H1 (cell line): ENCODE results near the gene BSX. TPM values are rescaled to one million over a fixed set of nuclear protein-coding genes. Genes with fewer than 3 reads are reported as not detected.
A peak's percentile ranks its signal among the peaks of the same experiment; 100 is the strongest.

Source experiments
- CTCF ChIA-PET: fragments of 300-600 bp; sonication (Branson Sonifier 250); formaldehyde crosslinking; loops from one replicate; lab custom pipeline; 2021; ENCODE audit not compliant: partially characterized antibody; lab: Charles Lee
- POLR2A ChIA-PET: fragments of 300-600 bp; sonication (Branson Sonifier 250); formaldehyde crosslinking; loops from one replicate; lab custom pipeline; 2021; ENCODE audit warnings: inconsistent platforms; ENCODE audit not compliant: partially characterized antibody; lab: Charles Lee
- DNase-seq, 2 experiments: peaks; one replicate each; pipeline versions ENCODE4 v3.0.0 to v3.0.0-alpha.2; 2010 to 2022; ENCODE audit warnings: low spot score in 2 of 2, low read depth in 1 of 2, mixed read lengths in 1 of 2
- FAIRE-seq: peaks from 2 replicates; lab custom pipeline; 2011; peaks lifted over from hg19 to GRCh38; lab: Jason Lieb, UNC
- H2AFZ ChIP-seq: 2 replicates; pipeline ENCODE4 v1.8.1; 2012; ENCODE audit warnings: low read length, inconsistent platforms
- H2AK5ac ChIP-seq: 2 replicates; pipeline ENCODE4 v1.6.1; 2013; ENCODE audit warnings: low read depth, low read length
- H2BK120ac ChIP-seq: replicated peaks from 2 replicates; pipeline ENCODE3; 2013; ENCODE audit warnings: low read depth, low read length, inconsistent platforms
- H2BK12ac ChIP-seq: 2 replicates; pipeline ENCODE4 v1.6.1; 2013; ENCODE audit warnings: low read depth, low read length
- H2BK15ac ChIP-seq: 2 replicates; pipeline ENCODE4 v1.6.1; 2013; ENCODE audit warnings: low read length
- H2BK20ac ChIP-seq: 2 replicates; pipeline ENCODE4 v1.6.1; 2013; ENCODE audit warnings: low read length
- H2BK5ac ChIP-seq: 2 replicates; pipeline ENCODE4 v1.6.1; 2013; ENCODE audit warnings: low read depth, low read length
- H3K14ac ChIP-seq: 2 replicates; pipeline ENCODE4 v1.6.1; 2013; ENCODE audit warnings: inconsistent platforms; ENCODE audit not compliant: insufficient read length
- H3K18ac ChIP-seq: 2 replicates; pipeline ENCODE4 v1.6.1; 2013; ENCODE audit warnings: low read length; ENCODE audit errors: extremely low read depth
- H3K23ac ChIP-seq: 2 replicates; pipeline ENCODE4 v1.6.1; 2013; ENCODE audit warnings: inconsistent platforms; ENCODE audit not compliant: insufficient read length
- H3K23me2 ChIP-seq: 2 replicates; pipeline ENCODE4 v1.6.1; 2013; ENCODE audit warnings: low read depth, low read length
- H3K27ac ChIP-seq: 2 replicates; pipeline ENCODE4 v1.6.1; 2011; ENCODE audit warnings: low read depth, low read length, inconsistent platforms
- H3K27me3 ChIP-seq, 4 experiments: replicated peaks in 1 of 4; 1 replicate in 1 of 4; 2 replicates in 3 of 4; pipeline versions ENCODE4 v1.6.1 to v1.8.1; 2011 to 2013; ENCODE audit warnings: low read length in 3 of 4, mild to moderate bottlenecking in 3 of 4, inconsistent platforms in 2 of 4, mixed read lengths in 2 of 4, moderate library complexity in 1 of 4; ENCODE audit not compliant: control insufficient read depth in 3 of 4, insufficient read depth in 3 of 4; ENCODE audit errors: extremely low read depth in 1 of 4
- H3K36me3 ChIP-seq, 4 experiments: 2 replicates each; pipeline versions ENCODE4 v1.6.1 to v1.8.1; 2011 to 2013; ENCODE audit warnings: mild to moderate bottlenecking in 4 of 4, low read length in 3 of 4, moderate library complexity in 2 of 4, control low read depth in 1 of 4, inconsistent platforms in 1 of 4; ENCODE audit not compliant: insufficient read depth in 4 of 4, control insufficient read depth in 2 of 4
- H3K4ac ChIP-seq: replicated peaks from 2 replicates; pipeline ENCODE3; 2013; ENCODE audit warnings: low read length, low read depth, mixed read lengths, inconsistent platforms; ENCODE audit not compliant: insufficient read length
- H3K4me1 ChIP-seq, 4 experiments: replicated peaks in 1 of 4; 1 replicate in 1 of 4; 2 replicates in 3 of 4; pipeline versions ENCODE4 v1.6.1 to v1.8.1; 2011 to 2013; ENCODE audit warnings: low read length in 3 of 4, inconsistent platforms in 2 of 4, mixed read lengths in 1 of 4; ENCODE audit not compliant: insufficient read depth in 4 of 4, control insufficient read depth in 3 of 4
- H3K4me2 ChIP-seq, 2 experiments: 2 replicates each; pipeline versions ENCODE4 v1.6.1 to v1.8.1; 2011 to 2013; ENCODE audit warnings: low read depth in 2 of 2, low read length in 2 of 2, control low read depth in 1 of 2, inconsistent platforms in 1 of 2, mild to moderate bottlenecking in 1 of 2; ENCODE audit not compliant: insufficient read depth in 1 of 2
- H3K4me3 ChIP-seq, 4 experiments: fragments of 200-600, 300-600 bp in 1 of 4; sonication (generic), shearing (Covaris generic), sonication (Bioruptor Twin) in 1 of 4; 2 replicates each; pipeline versions ENCODE4 v1.5.1 to v1.8.1; 2011 to 2016; ENCODE audit warnings: low read length in 4 of 4, low read depth in 3 of 4, control low read depth in 2 of 4, inconsistent platforms in 2 of 4, mild to moderate bottlenecking in 2 of 4, mixed read lengths in 1 of 4, moderate library complexity in 1 of 4; ENCODE audit not compliant: insufficient read depth in 2 of 4; ENCODE audit errors: extremely low read depth in 1 of 4
- H3K56ac ChIP-seq: replicated peaks from 2 replicates; pipeline ENCODE3; 2013; ENCODE audit warnings: low read depth, mild to moderate bottlenecking, mixed read lengths, low read length, inconsistent platforms; ENCODE audit not compliant: insufficient read length
- H3K79me1 ChIP-seq: 2 replicates; pipeline ENCODE4 v1.6.1; 2013; ENCODE audit warnings: low read depth, low read length, control low read depth
- H3K79me2 ChIP-seq, 2 experiments: 2 replicates each; pipeline versions ENCODE4 v1.6.1 to v1.8.1; 2012 to 2013; ENCODE audit warnings: low read length in 2 of 2, mild to moderate bottlenecking in 2 of 2, inconsistent platforms in 1 of 2; ENCODE audit not compliant: insufficient read depth in 2 of 2, control insufficient read depth in 1 of 2
- H3K9ac ChIP-seq, 4 experiments: replicated peaks in 1 of 4; 1 replicate in 1 of 4; 2 replicates in 3 of 4; pipeline versions ENCODE4 v1.6.1 to v1.8.1; 2011 to 2013; ENCODE audit warnings: low read depth in 3 of 4, low read length in 3 of 4, control low read depth in 2 of 4, mild to moderate bottlenecking in 2 of 4, moderate library complexity in 2 of 4, inconsistent platforms in 1 of 4; ENCODE audit errors: extremely low read depth in 1 of 4
- H3K9me3 ChIP-seq, 2 experiments: 2 replicates each; pipeline versions ENCODE4 v1.6.1 to v1.8.1; 2012 to 2013; ENCODE audit warnings: mild to moderate bottlenecking in 2 of 2, moderate library complexity in 2 of 2, control low read depth in 1 of 2, inconsistent platforms in 1 of 2, low read depth in 1 of 2, low read length in 1 of 2, mixed read lengths in 1 of 2; ENCODE audit not compliant: insufficient read depth in 2 of 2
- H4K20me1 ChIP-seq, 2 experiments: replicated peaks in 1 of 2; 2 replicates each; pipeline versions ENCODE3 to v1.8.1; 2011 to 2013; ENCODE audit warnings: inconsistent platforms in 2 of 2, low read length in 2 of 2, mild to moderate bottlenecking in 1 of 2; ENCODE audit not compliant: insufficient read depth in 2 of 2, control insufficient read depth in 1 of 2
- H4K5ac ChIP-seq: 2 replicates; pipeline ENCODE4 v1.6.1; 2013; ENCODE audit warnings: low read length, low read depth, mixed read lengths, inconsistent platforms; ENCODE audit not compliant: insufficient read length
- H4K8ac ChIP-seq: 2 replicates; pipeline ENCODE4 v1.8.0; 2013; ENCODE audit warnings: mild to moderate bottlenecking, moderate library complexity, low read length, inconsistent platforms; ENCODE audit not compliant: insufficient read depth; ENCODE audit errors: extremely low read depth
- H4K91ac ChIP-seq: replicated peaks from 2 replicates; pipeline ENCODE3; 2013; ENCODE audit warnings: low read length, mixed read lengths, inconsistent platforms; ENCODE audit not compliant: insufficient read length
- CHD1 ChIP-seq: IDR thresholded peaks from 2 replicates; pipeline ENCODE4 v1.6.1; 2012; ENCODE audit warnings: low read depth, low read length, improper control_type of control experiment
- EZH2 ChIP-seq: fragments of 200-600 bp; sonication (generic); IDR thresholded peaks from 2 replicates; pipeline ENCODE4 v1.7.1; 2012; ENCODE audit warnings: low read depth, mild to moderate bottlenecking, moderate library complexity, low read length, inconsistent platforms; ENCODE audit not compliant: severe bottlenecking
- SAP30 ChIP-seq: fragments of 300-600 bp; sonication (generic); IDR thresholded peaks from 2 replicates; pipeline ENCODE4 v1.7.1; 2012; ENCODE audit warnings: low read length, moderate library complexity, mild to moderate bottlenecking, inconsistent platforms; ENCODE audit not compliant: insufficient read depth, insufficient replicate concordance
- WGBS, 2 experiments: shearing (Covaris generic) in 1 of 2; methylation state at CpG; one replicate each; pipeline versions ENCODE4 v1.1.6 to v1.1.7; 2013 to 2015; ENCODE audit warnings: low lambda C conversion rate in 2 of 2, mixed read lengths in 2 of 2, inconsistent platforms in 1 of 2, low coverage in 1 of 2, missing lambda C conversion rate in 1 of 2; ENCODE audit not compliant: insufficient replicate concordance in 2 of 2, insufficient coverage in 1 of 2, insufficient read length in 1 of 2; ENCODE audit errors: extremely low coverage in 1 of 2, missing lambda C conversion rate in 1 of 2; 5-methylcytosine and 5-hydroxymethylcytosine counted together
- polyA plus RNA-seq, 7 experiments: library from polyadenylated mRNA; depleted of rRNA in 3 of 7; stranded (reverse) in 5 of 7; unstranded in 2 of 7; fragments of >200 nt in 5 of 7; fragments of 200-250 nt in 2 of 7; gene quantifications; 1 replicate in 5 of 7; 2 replicates in 1 of 7; 4 replicates in 1 of 7; pipeline versions ENCODE4 v1.2.1 to v1.2.3, GENCODE V29; 2011 to 2013; ENCODE audit warnings: missing spikeins in 2 of 7, mixed read lengths in 2 of 7
- total RNA-seq: library from RNA; stranded (reverse); fragmentation: NEBNext Ultra II Directional; extraction: Animal tissue kit (Norgen Biotek cat#: 25700); gene quantifications from 2 replicates; pipeline ENCODE4 v1.2.1, GENCODE V29; 2021
- TF ChIP-seq, protein P1 (sequence below): IDR thresholded peaks from 2 replicates; pipeline ENCODE4 v1.6.1; 2011; ENCODE audit warnings: low read depth, mild to moderate bottlenecking, low read length; ENCODE audit not compliant: insufficient read depth

The BSX gene
- total and polyA plus RNA-seq, 2 of the 8 experiments (the other 6 are each of a cell fraction or from before 2014, with no cell fraction given) = not detected

DNA sequence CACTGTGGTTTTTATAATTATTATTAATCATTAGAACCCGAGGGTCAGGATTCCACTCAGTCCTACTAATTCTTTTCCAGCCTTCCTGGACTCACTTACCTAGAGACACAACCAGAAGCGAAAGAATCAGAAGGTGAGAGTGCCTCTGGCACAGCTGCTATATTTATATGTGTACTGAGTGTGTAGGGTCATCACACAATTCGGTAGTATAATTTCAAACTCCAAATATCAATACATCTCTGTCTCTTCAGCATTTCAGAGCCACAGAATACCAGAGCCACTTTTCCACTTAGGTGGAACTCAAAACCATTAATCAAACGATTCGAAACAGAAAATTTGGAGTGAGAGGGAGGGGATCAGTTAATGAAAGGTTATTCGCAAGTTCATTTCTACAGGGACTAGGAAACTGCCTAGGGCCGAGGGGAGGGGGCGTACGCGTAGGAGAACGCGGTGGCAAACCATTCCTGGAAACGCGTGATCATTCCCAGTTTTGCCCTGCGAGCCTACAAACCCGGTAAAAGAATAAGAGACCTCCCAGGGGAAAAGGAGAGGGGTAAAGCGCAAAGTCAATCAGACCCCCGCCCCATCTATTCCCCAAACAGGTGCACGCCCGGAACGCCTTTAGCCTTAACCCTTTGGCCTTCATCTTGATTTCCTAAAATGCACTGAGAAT, 5.4 kb downstream of the BSX start:
- Histone ChIP-seq H4K91ac (no peak overlapping the region), H3K36me3 (peaks cover 0 to 8% (median 0%) of the 10 kb centered on the region in 4 experiments; a peak in 3 of 8 replicates), H2AFZ (peak overlapping the region; percentile 70; the same call in 1 of the 2 replicates), H2BK120ac (no peak overlapping the region), H3K23ac (no peak overlapping the region), H2AK5ac (no peak overlapping the region), H3K23me2 (peaks cover 14% of the 10 kb centered on the region; the same call in 1 of the 2 replicates), H3K79me2 (no peaks in the 10 kb centered on the region), H3K27me3 (peaks cover 65 to 89% (median 80%) of the 10 kb centered on the region in 4 experiments), H3K4me3 (peak overlapping the region; percentile 45 to 60 (median 56)), H2BK12ac (no peak overlapping the region), H4K5ac (no peak overlapping the region), H2BK5ac (no peak overlapping the region), H3K4me2 (peak overlapping the region; percentile 89 to 96), H3K9me3 (no peaks in the 10 kb centered on the region), H2BK20ac (no peak overlapping the region), H3K56ac (no peak overlapping the region), H3K9ac (no peak overlapping the region), H2BK15ac (no peak overlapping the region), H3K14ac (no peak overlapping the region), H3K27ac (no peak overlapping the region), H4K20me1 (peaks cover 9 to 14% of the 10 kb centered on the region in 2 experiments), H3K4ac (no peak overlapping the region), H4K8ac (no peak overlapping the region), H3K4me1 (peaks cover 0 to 15% (median 8%) of the 10 kb centered on the region in 4 experiments; a peak in 6 of 7 replicates), H3K18ac (no peak overlapping the region), H3K79me1 (no peaks in the 10 kb centered on the region)
- ChIA-PET POLR2A (no interaction called here), CTCF (no interaction called here)
- FAIRE-seq (no peak), DNase-seq (no peak)
- TF ChIP-seq, protein P1, sequence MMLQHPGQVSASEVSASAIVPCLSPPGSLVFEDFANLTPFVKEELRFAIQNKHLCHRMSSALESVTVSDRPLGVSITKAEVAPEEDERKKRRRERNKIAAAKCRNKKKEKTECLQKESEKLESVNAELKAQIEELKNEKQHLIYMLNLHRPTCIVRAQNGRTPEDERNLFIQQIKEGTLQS = no peak
- TF ChIP-seq CHD1 = no peak
- TF ChIP-seq EZH2 = peak; percentile 41
- no peak for TF ChIP-seq SAP30
- 12% methylated on average over 19 of the region's 21 CpGs; no CpG with 5 or more reads in 1 of the 2 experiments for WGBS, 2 experiments
